Lung (tissue), 12 donors: ENCODE measurements around the gene TERB1. TPM values are rescaled to one million over a fixed set of nuclear protein-coding genes. Genes with fewer than 3 reads are reported as not detected.

Experiments
- ATAC-seq: fragments of 200-7000 bp; cut with Tn5 transposase; one replicate; pipeline ENCODE4 v1.9.1; 2020; ENCODE audit warnings: moderate number of reproducible peaks; ENCODE audit not compliant: insufficient read depth, low FRiP score
- DNase-seq, 3 donors: peaks; one replicate each; pipeline ENCODE4 v3.0.0-alpha.2; 2013 to 2017
- H3K27ac ChIP-seq, 2 donors: one replicate each; pipeline ENCODE4 v1.5.1; 2013; ENCODE audit warnings: mild to moderate bottlenecking in 2 of 2, moderate library complexity in 2 of 2, control low read depth in 1 of 2, inconsistent platforms in 1 of 2, low read depth in 1 of 2, low read length in 1 of 2
- H3K27me3 ChIP-seq, 3 donors: one replicate each; pipeline ENCODE4 v1.5.1; 2013; ENCODE audit warnings: low read length in 2 of 3; ENCODE audit not compliant: control insufficient read depth in 3 of 3, insufficient read depth in 3 of 3
- H3K36me3 ChIP-seq, 4 donors: one replicate each; pipeline ENCODE4 v1.5.1; 2013; ENCODE audit warnings: low read length in 4 of 4, mild to moderate bottlenecking in 1 of 4, moderate library complexity in 1 of 4; ENCODE audit not compliant: control insufficient read depth in 4 of 4, insufficient read depth in 4 of 4
- H3K4me1 ChIP-seq, 5 donors: one replicate each; pipeline ENCODE4 v1.5.1; 2013; ENCODE audit warnings: low read length in 5 of 5, mild to moderate bottlenecking in 2 of 5, moderate library complexity in 1 of 5; ENCODE audit not compliant: control insufficient read depth in 5 of 5, insufficient read depth in 5 of 5
- H3K4me3 ChIP-seq: one replicate; pipeline ENCODE4 v1.5.1; 2013; ENCODE audit warnings: mild to moderate bottlenecking, control low read depth, moderate library complexity
- H3K9ac ChIP-seq, 2 donors: one replicate each; pipeline ENCODE4 v1.5.1; 2013; ENCODE audit warnings: low read length in 2 of 2, control low read depth in 1 of 2; ENCODE audit not compliant: insufficient read depth in 1 of 2
- H3K9me3 ChIP-seq, 4 donors: one replicate each; pipeline ENCODE4 v1.5.1; 2013; ENCODE audit warnings: low read length in 3 of 4, mild to moderate bottlenecking in 1 of 4, moderate library complexity in 1 of 4; ENCODE audit not compliant: control insufficient read depth in 4 of 4, insufficient read depth in 3 of 4
- CTCF ChIP-seq: IDR thresholded peaks from 2 replicates; pipeline ENCODE4 v1.5.1; 2012; ENCODE audit warnings: mild to moderate bottlenecking; ENCODE audit errors: control extremely low read depth, extremely low read depth
- WGBS, 2 donors: extraction: QIAGEN DNeasy Blood & Tissue Kit; methylation state at CpG; one replicate each; pipeline ENCODE4 v1.1.7; 2013; 5-methylcytosine and 5-hydroxymethylcytosine counted together
- polyA plus RNA-seq, 2 donors: library from polyadenylated mRNA; stranded (reverse); fragments of 200-250 nt; gene quantifications; one replicate each; pipeline ENCODE4 v1.2.1, GENCODE V29; 2013
- total RNA-seq, 2 donors: library from RNA; depleted of rRNA in 1 of 2; stranded (reverse); fragments of >200 nt in 1 of 2; gene quantifications; one replicate each; pipeline ENCODE4 v1.2.1, GENCODE V29; 2014 to 2021
- donor health status: control.
- donor health status: control.
- donor health status: Bipolar disorder and iron deficiency.
- donor health status: healthy.
- donor health status: DM: yes; HTN: yes; CAD: no.

The TERB1 gene
- total and polyA plus RNA-seq, 4 donors, result not detected

GRCh38 chr16:66824006-66824405 is 22.6 kb upstream of the TERB1 start:
- Histone ChIP-seq H3K9ac (no peak overlapping the region), H3K4me3 (no peak overlapping the region), H3K27ac (no peak overlapping the region), H3K36me3 (peaks cover 15 to 29% (median 26%) of the 10 kb centered on the region in 4 donors), H3K9me3 (no peaks in the 10 kb centered on the region), H3K27me3 (no peaks in the 10 kb centered on the region), H3K4me1 (peaks cover 0 to 2% (median 0%) of the 10 kb centered on the region in 5 donors)
- no peak for ATAC-seq
- no peak for TF ChIP-seq CTCF
- WGBS, 2 donors, result 93 to 98% methylated on average over 4 of the region's 4 CpGs
- DNase-seq, result no peak

- no peak for TF ChIP-seq CTCF
- Histone ChIP-seq H3K9me3 (no peaks in the 10 kb centered on the region), H3K27me3 (no peaks in the 10 kb centered on the region), H3K36me3 (peaks cover 16 to 43% (median 22%) of the 10 kb centered on the region in 4 donors), H3K9ac (no peak overlapping the region), H3K4me1 (no peaks in the 10 kb centered on the region), H3K4me3 (no peak overlapping the region), H3K27ac (no peak overlapping the region)
- ATAC-seq (no peak), DNase-seq (no peak)
- WGBS, 2 donors, result 95 to 98% methylated on average over 2 of the region's 2 CpGs
These were observed 13.3 kb upstream of the TERB1 start for GRCh38 chr16:66814734-66815133.

GRCh38 chr16:66811043-66811442 is 9.7 kb upstream of the TERB1 start:
- H3K4me3 ChIP-seq, result no peak overlapping the region
- 98% methylated on average over 7 of the region's 7 CpGs for WGBS, 2 donors
- TF ChIP-seq CTCF, result no peak

GRCh38 chr16:66810391-66810790 is 9.0 kb upstream of the TERB1 start:
- H3K27ac ChIP-seq, result no peak overlapping the region
- no peak overlapping the region for H3K9ac ChIP-seq
- WGBS, 2 donors, result 94 to 96% methylated on average over 4 of the region's 4 CpGs
- no peaks in the 10 kb centered on the region for H3K27me3 ChIP-seq
- no peaks in the 10 kb centered on the region for H3K9me3 ChIP-seq
- no peaks in the 10 kb centered on the region for H3K4me1 ChIP-seq
- TF ChIP-seq CTCF, result no peak
- no peak overlapping the region for H3K4me3 ChIP-seq
- DNase-seq (no peak), ATAC-seq (no peak)
- H3K36me3 ChIP-seq, result peaks cover 16 to 48% (median 33%) of the 10 kb centered on the region in 4 donors

More at GRCh38 chr16:66811043-66811442, 9.7 kb upstream of the TERB1 start:
- H3K4me1 ChIP-seq, result no peaks in the 10 kb centered on the region
- H3K36me3 ChIP-seq, result peaks cover 17 to 46% (median 31%) of the 10 kb centered on the region in 4 donors
- DNase-seq, result no peak
- H3K9me3 ChIP-seq, result no peaks in the 10 kb centered on the region
- H3K9ac ChIP-seq, result no peak overlapping the region
- no peak for ATAC-seq
- H3K27ac ChIP-seq, result no peak overlapping the region
- H3K27me3 ChIP-seq, result no peaks in the 10 kb centered on the region
